Activated naive CD8-positive, alpha-beta T cell (primary cell): Measurements from ENCODE around the gene RAPGEF3.
A peak's percentile ranks its signal among the peaks of the same experiment; 100 is the strongest.

Experiments used
- H3K27ac Mint-ChIP-seq: one replicate; pipeline ENCODE4 v1.8.0; 2021; ENCODE audit warnings: mixed read lengths
- H3K27me3 Mint-ChIP-seq: one replicate; pipeline ENCODE4 v1.8.0; 2021; ENCODE audit warnings: mixed read lengths
- H3K36me3 Mint-ChIP-seq: one replicate; pipeline ENCODE4 v1.8.0; 2021; ENCODE audit warnings: mixed read lengths
- H3K4me1 Mint-ChIP-seq: one replicate; pipeline ENCODE4 v1.8.0; 2021; ENCODE audit warnings: low read depth, mixed read lengths
- H3K4me3 Mint-ChIP-seq: one replicate; pipeline ENCODE4 v1.8.0; 2021; ENCODE audit warnings: mild to moderate bottlenecking, mixed read lengths
- H3K9me3 Mint-ChIP-seq: one replicate; pipeline ENCODE4 v1.8.0; 2021; ENCODE audit warnings: low read depth, mixed read lengths

The RAPGEF3 gene

GRCh38 chr12:47707355-47707754 is 51.3 kb downstream of the RAPGEF3 start:
- H3K4me1 Mint-ChIP-seq, result peaks cover 54% of the 10 kb centered on the region
- no peaks in the 10 kb centered on the region for H3K9me3 Mint-ChIP-seq
- peak overlapping the region; percentile 90 for H3K27ac Mint-ChIP-seq
- H3K36me3 Mint-ChIP-seq, result peaks cover 7% of the 10 kb centered on the region
- no peaks in the 10 kb centered on the region for H3K27me3 Mint-ChIP-seq
- H3K4me3 Mint-ChIP-seq, result peak overlapping the region; percentile 72

- H3K9me3 Mint-ChIP-seq, result no peaks in the 10 kb centered on the region
Observed at GRCh38 chr12:47705566-47706425, 52.9 kb downstream of the RAPGEF3 start, which contains the start of gene RPAP3. TSS of gene RPAP3 (minus strand) at chr12:47706030. CDS start at chr12:47702840, 3,190 bp downstream.

GRCh38 chr12:47705229-47705565 is 53.5 kb downstream of the RAPGEF3 start:
- peaks cover 10% of the 10 kb centered on the region for H3K36me3 Mint-ChIP-seq
- peaks cover 62% of the 10 kb centered on the region for H3K4me1 Mint-ChIP-seq
- peak overlapping the region; percentile 96 for H3K4me3 Mint-ChIP-seq
- H3K27me3 Mint-ChIP-seq, result no peaks in the 10 kb centered on the region
- no peaks in the 10 kb centered on the region for H3K9me3 Mint-ChIP-seq
- peak overlapping the region; percentile 83 for H3K27ac Mint-ChIP-seq

More at GRCh38 chr12:47705566-47706425, 52.9 kb downstream of the RAPGEF3 start, which contains the start of gene RPAP3:
- peaks cover 10% of the 10 kb centered on the region for H3K36me3 Mint-ChIP-seq
- H3K4me1 Mint-ChIP-seq, result peaks cover 59% of the 10 kb centered on the region
- H3K27me3 Mint-ChIP-seq, result no peaks in the 10 kb centered on the region
- H3K4me3 Mint-ChIP-seq, result peak within 1 kb of the TSS; percentile 96
- peak within 1 kb of the TSS; percentile 99 for H3K27ac Mint-ChIP-seq

GRCh38 chr12:47704719-47705118 is 54.0 kb downstream of the RAPGEF3 start:
- Mint-ChIP-seq H3K27ac (peak overlapping the region; percentile 83), H3K36me3 (peaks cover 10% of the 10 kb centered on the region), H3K4me1 (peaks cover 60% of the 10 kb centered on the region), H3K27me3 (no peaks in the 10 kb centered on the region), H3K9me3 (no peaks in the 10 kb centered on the region), H3K4me3 (peak overlapping the region; percentile 96)

GRCh38 chr12:47700263-47700662 is 58.4 kb downstream of the RAPGEF3 start:
- no peaks in the 10 kb centered on the region for H3K27me3 Mint-ChIP-seq
- H3K9me3 Mint-ChIP-seq, result no peaks in the 10 kb centered on the region
- H3K4me1 Mint-ChIP-seq, result peaks cover 30% of the 10 kb centered on the region
- no peak overlapping the region for H3K27ac Mint-ChIP-seq
- H3K36me3 Mint-ChIP-seq, result peaks cover 7% of the 10 kb centered on the region
- no peak overlapping the region for H3K4me3 Mint-ChIP-seq

- Mint-ChIP-seq H3K36me3 (peaks cover 9% of the 10 kb centered on the region), H3K27me3 (no peaks in the 10 kb centered on the region), H3K27ac (no peak overlapping the region), H3K4me3 (no peak overlapping the region), H3K9me3 (no peaks in the 10 kb centered on the region), H3K4me1 (peaks cover 21% of the 10 kb centered on the region)
Observed at GRCh38 chr12:47698631-47699030, 60.0 kb downstream of the RAPGEF3 start.

- no peak overlapping the region for H3K27ac Mint-ChIP-seq
- peaks cover 17% of the 10 kb centered on the region for H3K4me1 Mint-ChIP-seq
- no peaks in the 10 kb centered on the region for H3K9me3 Mint-ChIP-seq
- no peak overlapping the region for H3K4me3 Mint-ChIP-seq
- peaks cover 12% of the 10 kb centered on the region for H3K36me3 Mint-ChIP-seq
- H3K27me3 Mint-ChIP-seq, result no peaks in the 10 kb centered on the region
Observed at GRCh38 chr12:47698055-47698454, 60.6 kb downstream of the RAPGEF3 start.

- Mint-ChIP-seq H3K9me3 (no peaks in the 10 kb centered on the region), H3K27me3 (no peaks in the 10 kb centered on the region), H3K27ac (no peak overlapping the region), H3K4me3 (no peak overlapping the region), H3K4me1 (peaks cover 6% of the 10 kb centered on the region), H3K36me3 (peaks cover 13% of the 10 kb centered on the region)
Observed at GRCh38 chr12:47689215-47689614, 69.5 kb downstream of the RAPGEF3 start.

- Mint-ChIP-seq H3K27me3 (no peaks in the 10 kb centered on the region), H3K36me3 (peaks cover 11% of the 10 kb centered on the region), H3K4me1 (peaks cover 10% of the 10 kb centered on the region), H3K27ac (no peak overlapping the region), H3K4me3 (no peak overlapping the region), H3K9me3 (no peaks in the 10 kb centered on the region)
Observed at GRCh38 chr12:47687636-47688035, 71.0 kb downstream of the RAPGEF3 start.

- no peak overlapping the region for H3K4me3 Mint-ChIP-seq
- H3K9me3 Mint-ChIP-seq, result no peaks in the 10 kb centered on the region
- H3K27me3 Mint-ChIP-seq, result no peaks in the 10 kb centered on the region
- H3K27ac Mint-ChIP-seq, result no peak overlapping the region
- peaks cover 11% of the 10 kb centered on the region for H3K4me1 Mint-ChIP-seq
- H3K36me3 Mint-ChIP-seq, result peaks cover 17% of the 10 kb centered on the region
Observed at GRCh38 chr12:47686645-47687240, 71.9 kb downstream of the RAPGEF3 start.
